H9 (cell line): ENCODE measurements around the gene ANGEL1. TPM values are rescaled to one million over a fixed set of nuclear protein-coding genes. Genes with fewer than 3 reads are reported as not detected.

Experiments
- DNase-seq: peaks from one replicate; pipeline ENCODE4 v3.0.0-alpha.2; 2017
- H2AFZ ChIP-seq: one replicate; pipeline ENCODE4 v1.6.1; 2013; ENCODE audit warnings: mild to moderate bottlenecking, low read length, control low read depth, moderate library complexity
- H2AK5ac ChIP-seq: 2 replicates; pipeline ENCODE4 v1.6.1; 2013; ENCODE audit warnings: low read length, control low read depth, mixed read lengths; ENCODE audit not compliant: insufficient read length
- H2BK120ac ChIP-seq: one replicate; pipeline ENCODE4 v1.6.1; 2013; ENCODE audit warnings: low read depth, mild to moderate bottlenecking, low read length, control low read depth, inconsistent platforms; ENCODE audit not compliant: poor library complexity, severe bottlenecking
- H2BK12ac ChIP-seq: 2 replicates; pipeline ENCODE4 v1.6.1; 2013; ENCODE audit warnings: low read length, control low read depth, mixed read lengths, low read depth; ENCODE audit not compliant: insufficient read length
- H2BK15ac ChIP-seq: 2 replicates; pipeline ENCODE4 v1.6.1; 2013; ENCODE audit warnings: low read depth, low read length, control low read depth
- H2BK20ac ChIP-seq: one replicate; pipeline ENCODE4 v1.6.1; 2013; ENCODE audit warnings: low read depth, mild to moderate bottlenecking, low read length, control low read depth, inconsistent platforms; ENCODE audit not compliant: poor library complexity, severe bottlenecking
- H2BK5ac ChIP-seq: 2 replicates; pipeline ENCODE4 v1.6.1; 2013; ENCODE audit warnings: low read length, control low read depth, mixed read lengths; ENCODE audit not compliant: insufficient read length
- H3K14ac ChIP-seq: 2 replicates; pipeline ENCODE4 v1.6.1; 2013; ENCODE audit warnings: low read length, control low read depth; ENCODE audit not compliant: insufficient read depth
- H3K18ac ChIP-seq: 2 replicates; pipeline ENCODE4 v1.6.1; 2013; ENCODE audit warnings: low read depth, mild to moderate bottlenecking, mixed read lengths, low read length, control low read depth; ENCODE audit not compliant: insufficient read length
- H3K23ac ChIP-seq: 2 replicates; pipeline ENCODE4 v1.6.1; 2013; ENCODE audit warnings: low read length, control low read depth, mixed read lengths, low read depth; ENCODE audit not compliant: insufficient read length
- H3K23me2 ChIP-seq: 2 replicates; pipeline ENCODE4 v1.6.1; 2013; ENCODE audit warnings: low read depth, mild to moderate bottlenecking, mixed read lengths, low read length, control low read depth; ENCODE audit not compliant: insufficient read length, poor library complexity, severe bottlenecking
- H3K27ac ChIP-seq: 2 replicates; pipeline ENCODE4 v1.5.1; 2013; ENCODE audit warnings: low read length, control low read depth, mixed read lengths, low read depth; ENCODE audit not compliant: insufficient read length
- H3K27me3 ChIP-seq: 2 replicates; pipeline ENCODE4 v1.6.1; 2013; ENCODE audit warnings: low read length, control low read depth, inconsistent platforms; ENCODE audit not compliant: insufficient read depth
- H3K4ac ChIP-seq: 2 replicates; pipeline ENCODE4 v1.6.1; 2013; ENCODE audit warnings: low read depth, mild to moderate bottlenecking, control low read depth, inconsistent platforms, low read length, moderate library complexity
- H3K4me1 ChIP-seq: 2 replicates; pipeline ENCODE4 v1.6.1; 2013; ENCODE audit warnings: low read length, control low read depth, inconsistent platforms; ENCODE audit not compliant: insufficient read depth
- H3K4me2 ChIP-seq: 2 replicates; pipeline ENCODE4 v1.6.1; 2013; ENCODE audit warnings: low read length, control low read depth, mixed read lengths; ENCODE audit not compliant: insufficient read length, insufficient read depth
- H3K56ac ChIP-seq: 2 replicates; pipeline ENCODE4 v1.6.1; 2013; ENCODE audit warnings: low read depth, mild to moderate bottlenecking, mixed read lengths, low read length, control low read depth; ENCODE audit not compliant: insufficient read length
- H3K79me1 ChIP-seq: 2 replicates; pipeline ENCODE4 v1.6.1; 2013; ENCODE audit warnings: low read depth, mild to moderate bottlenecking, moderate library complexity, low read length, control low read depth, inconsistent platforms; ENCODE audit not compliant: insufficient read depth, poor library complexity, severe bottlenecking
- H3K79me2 ChIP-seq: 2 replicates; pipeline ENCODE4 v1.6.1; 2013; ENCODE audit warnings: low read length, control low read depth, inconsistent platforms; ENCODE audit not compliant: insufficient read depth
- H3K9ac ChIP-seq: 2 replicates; pipeline ENCODE4 v1.6.1; 2013; ENCODE audit warnings: low read length, control low read depth, mixed read lengths; ENCODE audit not compliant: insufficient read length; ENCODE audit errors: extremely low read depth
- H3K9me3 ChIP-seq: one replicate; pipeline ENCODE4 v1.6.1; 2013; ENCODE audit warnings: low read depth, low read length, inconsistent platforms; ENCODE audit not compliant: control insufficient read depth
- H3T11ph ChIP-seq: one replicate; pipeline ENCODE4 v1.6.1; 2013; ENCODE audit warnings: mild to moderate bottlenecking, low read length, control low read depth, inconsistent platforms
- H4K20me1 ChIP-seq: one replicate; pipeline ENCODE4 v1.6.1; 2013; ENCODE audit not compliant: control insufficient read depth, insufficient read length, insufficient read depth
- H4K5ac ChIP-seq: 2 replicates; pipeline ENCODE4 v1.6.1; 2013; ENCODE audit warnings: low read depth, mild to moderate bottlenecking, mixed read lengths, low read length, control low read depth; ENCODE audit not compliant: insufficient read length
- H4K8ac ChIP-seq: replicated peaks from 2 replicates; pipeline ENCODE4 v1.6.1; 2013; ENCODE audit warnings: low read length, control low read depth, mixed read lengths, low read depth; ENCODE audit not compliant: insufficient read length
- H4K91ac ChIP-seq: 2 replicates; pipeline ENCODE4 v1.6.1; 2013; ENCODE audit warnings: low read depth, mild to moderate bottlenecking, moderate library complexity, mixed read lengths, low read length, control low read depth; ENCODE audit not compliant: insufficient read length
- H3K27ac Mint-ChIP-seq, 3 experiments: 2 replicates in 2 of 3; 3 replicates in 1 of 3; pipeline ENCODE4 v1.8.0; 2020 to 2021; ENCODE audit warnings: mixed read lengths in 3 of 3, mild to moderate bottlenecking in 1 of 3, moderate library complexity in 1 of 3
- H3K27me3 Mint-ChIP-seq: 2 replicates; pipeline ENCODE4 v1.8.0; 2021; ENCODE audit warnings: low read depth, mild to moderate bottlenecking, moderate library complexity, mixed read lengths
- H3K36me3 Mint-ChIP-seq, 3 experiments: 2 replicates in 2 of 3; 3 replicates in 1 of 3; pipeline ENCODE4 v1.8.0; 2020 to 2021; ENCODE audit warnings: low read depth in 3 of 3, mixed read lengths in 3 of 3; ENCODE audit not compliant: insufficient read depth in 1 of 3
- H3K4me1 Mint-ChIP-seq, 2 experiments: 2 replicates each; pipeline ENCODE4 v1.8.0; 2020; ENCODE audit warnings: mixed read lengths in 2 of 2
- H3K4me3 Mint-ChIP-seq, 2 experiments: 2 replicates in 1 of 2; 3 replicates in 1 of 2; pipeline ENCODE4 v1.8.0; 2020 to 2021; ENCODE audit warnings: mild to moderate bottlenecking in 2 of 2, mixed read lengths in 2 of 2, moderate library complexity in 1 of 2
- H3K9me3 Mint-ChIP-seq, 2 experiments: 2 replicates in 1 of 2; 3 replicates in 1 of 2; pipeline ENCODE4 v1.8.0; 2020; ENCODE audit warnings: mild to moderate bottlenecking in 2 of 2, mixed read lengths in 2 of 2, moderate library complexity in 1 of 2
- WGBS: extraction: QIAGEN DNeasy Blood & Tissue Kit; methylation state at CpG from one replicate; pipeline ENCODE4 v1.1.7; 2013; ENCODE audit warnings: missing lambda C conversion rate, low lambda C conversion rate, mixed read lengths; ENCODE audit not compliant: insufficient read length; ENCODE audit errors: extremely low coverage; 5-methylcytosine and 5-hydroxymethylcytosine counted together
- total RNA-seq: library from RNA; stranded (reverse); gene quantifications from 2 replicates; pipeline ENCODE4 v1.2.1, GENCODE V29; 2021
- TF ChIP-seq, protein P1 (sequence below): fragments of 200-600 bp; sonication (generic); conservative IDR thresholded peaks from 3 replicates; pipeline ENCODE4 v1.8.0; 2021; ENCODE audit warnings: antibody characterized with exemption, mild to moderate bottlenecking

Gene ANGEL1
- total RNA-seq, 1 experiment from 2014 or later = 21.5 TPM

DNA sequence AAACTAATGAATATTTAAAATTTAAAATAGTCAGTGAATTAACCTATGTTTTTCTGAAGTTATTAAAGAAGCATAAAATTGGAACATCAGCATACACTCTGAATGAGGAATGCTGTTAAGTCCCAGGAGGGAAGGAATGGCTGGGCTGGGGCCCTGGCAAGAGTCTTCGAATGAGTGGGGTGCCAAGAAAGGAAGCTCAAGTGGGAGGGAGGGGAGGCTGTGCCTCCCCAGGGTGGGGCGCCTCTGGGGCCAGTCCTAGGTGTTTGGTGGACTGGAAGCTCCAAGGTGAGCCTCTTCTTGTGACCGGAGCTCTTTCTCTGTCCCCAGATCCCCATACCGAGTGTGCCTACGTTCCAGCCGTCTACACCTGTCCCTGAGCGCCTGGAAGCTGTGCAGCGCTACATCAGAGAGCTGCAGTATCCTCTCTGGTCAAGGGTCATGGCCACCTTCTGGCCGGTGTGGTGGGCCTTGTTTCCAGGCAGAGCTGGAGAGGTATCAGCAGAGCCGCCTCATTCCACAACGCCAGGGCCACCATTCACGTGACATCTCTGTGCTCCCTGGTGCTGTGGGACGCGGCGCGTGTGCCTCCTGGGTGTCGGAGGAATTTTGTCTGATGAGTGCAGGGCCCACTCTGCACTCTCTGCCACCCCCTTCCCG, 42.9 kb downstream of the ANGEL1 start:
- H2BK20ac ChIP-seq = no peak overlapping the region
- peaks cover 27 to 35% of the 10 kb centered on the region in 2 experiments for H3K4me1 Mint-ChIP-seq
- no peak overlapping the region for H3T11ph ChIP-seq
- H3K9me3 Mint-ChIP-seq = no peaks in the 10 kb centered on the region
- H3K79me1 ChIP-seq = no peaks in the 10 kb centered on the region
- no peak overlapping the region for H4K8ac ChIP-seq
- H3K4me3 Mint-ChIP-seq = no peak overlapping the region; a peak in 1 of 5 replicates
- peaks cover 17% of the 10 kb centered on the region for H3K27me3 Mint-ChIP-seq
- H3K14ac ChIP-seq = no peak overlapping the region
- H3K23ac ChIP-seq = no peak overlapping the region
- no CpG with 5 or more reads among the region's 18 CpGs for WGBS
- no peak overlapping the region for H2AK5ac ChIP-seq
- H3K56ac ChIP-seq = no peak overlapping the region
- H2BK12ac ChIP-seq = no peak overlapping the region
- H2BK15ac ChIP-seq = no peak overlapping the region
- no peak overlapping the region for H3K27ac ChIP-seq
- no peak overlapping the region for H3K27ac Mint-ChIP-seq
- no peaks in the 10 kb centered on the region for H3K9me3 ChIP-seq
- no peak overlapping the region for H2AFZ ChIP-seq
- DNase-seq = peak; percentile 25
- H4K5ac ChIP-seq = no peak overlapping the region
- H3K79me2 ChIP-seq = no peaks in the 10 kb centered on the region
- no peak overlapping the region for H4K91ac ChIP-seq
- no peak overlapping the region for H2BK5ac ChIP-seq
- TF ChIP-seq, protein P1, sequence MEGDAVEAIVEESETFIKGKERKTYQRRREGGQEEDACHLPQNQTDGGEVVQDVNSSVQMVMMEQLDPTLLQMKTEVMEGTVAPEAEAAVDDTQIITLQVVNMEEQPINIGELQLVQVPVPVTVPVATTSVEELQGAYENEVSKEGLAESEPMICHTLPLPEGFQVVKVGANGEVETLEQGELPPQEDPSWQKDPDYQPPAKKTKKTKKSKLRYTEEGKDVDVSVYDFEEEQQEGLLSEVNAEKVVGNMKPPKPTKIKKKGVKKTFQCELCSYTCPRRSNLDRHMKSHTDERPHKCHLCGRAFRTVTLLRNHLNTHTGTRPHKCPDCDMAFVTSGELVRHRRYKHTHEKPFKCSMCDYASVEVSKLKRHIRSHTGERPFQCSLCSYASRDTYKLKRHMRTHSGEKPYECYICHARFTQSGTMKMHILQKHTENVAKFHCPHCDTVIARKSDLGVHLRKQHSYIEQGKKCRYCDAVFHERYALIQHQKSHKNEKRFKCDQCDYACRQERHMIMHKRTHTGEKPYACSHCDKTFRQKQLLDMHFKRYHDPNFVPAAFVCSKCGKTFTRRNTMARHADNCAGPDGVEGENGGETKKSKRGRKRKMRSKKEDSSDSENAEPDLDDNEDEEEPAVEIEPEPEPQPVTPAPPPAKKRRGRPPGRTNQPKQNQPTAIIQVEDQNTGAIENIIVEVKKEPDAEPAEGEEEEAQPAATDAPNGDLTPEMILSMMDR = no peak
- no peak overlapping the region for H2BK120ac ChIP-seq
- peaks cover 0 to 3% (median 0%) of the 10 kb centered on the region in 3 experiments; a peak in 2 of 7 replicates for H3K36me3 Mint-ChIP-seq
- no peaks in the 10 kb centered on the region for H3K23me2 ChIP-seq
- H3K9ac ChIP-seq = no peak overlapping the region
- no peaks in the 10 kb centered on the region for H4K20me1 ChIP-seq
- H3K4me2 ChIP-seq = no peak overlapping the region
- H3K27me3 ChIP-seq = no peaks in the 10 kb centered on the region
- H3K4me1 ChIP-seq = peaks cover 7% of the 10 kb centered on the region; the same call in 1 of the 2 replicates
- H3K4ac ChIP-seq = no peak overlapping the region
- H3K18ac ChIP-seq = no peak overlapping the region
